GM06990 (cell line): ENCODE data around the gene BCO1.
A peak's percentile ranks its signal among the peaks of the same experiment; 100 is the strongest.

Experiments used
- DNase-seq: peaks from one replicate; pipeline ENCODE4 v3.0.0-alpha.2; 2011; ENCODE audit not compliant: insufficient read length; ENCODE audit errors: extremely low read depth
- H3K27me3 ChIP-seq: replicated peaks from 2 replicates; pipeline ENCODE4 v1.6.0; 2011; ENCODE audit warnings: low read length; ENCODE audit not compliant: control insufficient read depth, insufficient read depth
- H3K36me3 ChIP-seq: 2 replicates; pipeline ENCODE4 v1.5.1; 2011; ENCODE audit warnings: low read length; ENCODE audit not compliant: control insufficient read depth, insufficient read depth
- H3K4me3 ChIP-seq: replicated peaks from 2 replicates; pipeline ENCODE4 v1.5.1; 2011; ENCODE audit warnings: low read depth, mild to moderate bottlenecking, control low read depth, low read length
- TF ChIP-seq, protein P1 (sequence below): IDR thresholded peaks from 2 replicates; pipeline ENCODE4 v1.5.1; 2011; ENCODE audit warnings: low read length, control low read depth, mild to moderate bottlenecking, inconsistent platforms; ENCODE audit not compliant: insufficient read depth, poor library complexity, severe bottlenecking

BCO1 gene

DNA sequence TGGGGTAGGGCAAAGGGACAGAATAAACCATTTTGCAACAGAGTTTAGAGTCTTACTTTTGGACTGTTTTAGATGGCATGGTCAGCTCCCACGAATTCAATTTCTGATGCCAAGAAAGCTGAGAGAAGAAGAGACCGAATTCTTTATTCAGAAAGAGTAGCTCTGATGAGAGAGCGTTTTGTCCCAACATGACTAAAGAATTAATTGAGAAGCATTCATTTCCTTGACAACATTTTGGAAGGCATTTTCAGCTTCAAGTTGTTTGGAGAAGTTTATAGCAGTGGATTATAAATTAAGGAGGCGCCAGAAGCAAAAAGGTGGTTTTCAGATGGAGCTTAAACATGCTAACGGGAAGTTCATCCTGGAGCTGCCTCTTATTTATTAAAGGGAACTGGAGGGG, 88.5 kb downstream of the BCO1 start:
- TF ChIP-seq, protein P1, sequence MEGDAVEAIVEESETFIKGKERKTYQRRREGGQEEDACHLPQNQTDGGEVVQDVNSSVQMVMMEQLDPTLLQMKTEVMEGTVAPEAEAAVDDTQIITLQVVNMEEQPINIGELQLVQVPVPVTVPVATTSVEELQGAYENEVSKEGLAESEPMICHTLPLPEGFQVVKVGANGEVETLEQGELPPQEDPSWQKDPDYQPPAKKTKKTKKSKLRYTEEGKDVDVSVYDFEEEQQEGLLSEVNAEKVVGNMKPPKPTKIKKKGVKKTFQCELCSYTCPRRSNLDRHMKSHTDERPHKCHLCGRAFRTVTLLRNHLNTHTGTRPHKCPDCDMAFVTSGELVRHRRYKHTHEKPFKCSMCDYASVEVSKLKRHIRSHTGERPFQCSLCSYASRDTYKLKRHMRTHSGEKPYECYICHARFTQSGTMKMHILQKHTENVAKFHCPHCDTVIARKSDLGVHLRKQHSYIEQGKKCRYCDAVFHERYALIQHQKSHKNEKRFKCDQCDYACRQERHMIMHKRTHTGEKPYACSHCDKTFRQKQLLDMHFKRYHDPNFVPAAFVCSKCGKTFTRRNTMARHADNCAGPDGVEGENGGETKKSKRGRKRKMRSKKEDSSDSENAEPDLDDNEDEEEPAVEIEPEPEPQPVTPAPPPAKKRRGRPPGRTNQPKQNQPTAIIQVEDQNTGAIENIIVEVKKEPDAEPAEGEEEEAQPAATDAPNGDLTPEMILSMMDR: no peak
- H3K4me3 ChIP-seq: no peak overlapping the region
- no peaks in the 10 kb centered on the region for H3K36me3 ChIP-seq
- no peak for DNase-seq
- H3K27me3 ChIP-seq: no peaks in the 10 kb centered on the region

DNA sequence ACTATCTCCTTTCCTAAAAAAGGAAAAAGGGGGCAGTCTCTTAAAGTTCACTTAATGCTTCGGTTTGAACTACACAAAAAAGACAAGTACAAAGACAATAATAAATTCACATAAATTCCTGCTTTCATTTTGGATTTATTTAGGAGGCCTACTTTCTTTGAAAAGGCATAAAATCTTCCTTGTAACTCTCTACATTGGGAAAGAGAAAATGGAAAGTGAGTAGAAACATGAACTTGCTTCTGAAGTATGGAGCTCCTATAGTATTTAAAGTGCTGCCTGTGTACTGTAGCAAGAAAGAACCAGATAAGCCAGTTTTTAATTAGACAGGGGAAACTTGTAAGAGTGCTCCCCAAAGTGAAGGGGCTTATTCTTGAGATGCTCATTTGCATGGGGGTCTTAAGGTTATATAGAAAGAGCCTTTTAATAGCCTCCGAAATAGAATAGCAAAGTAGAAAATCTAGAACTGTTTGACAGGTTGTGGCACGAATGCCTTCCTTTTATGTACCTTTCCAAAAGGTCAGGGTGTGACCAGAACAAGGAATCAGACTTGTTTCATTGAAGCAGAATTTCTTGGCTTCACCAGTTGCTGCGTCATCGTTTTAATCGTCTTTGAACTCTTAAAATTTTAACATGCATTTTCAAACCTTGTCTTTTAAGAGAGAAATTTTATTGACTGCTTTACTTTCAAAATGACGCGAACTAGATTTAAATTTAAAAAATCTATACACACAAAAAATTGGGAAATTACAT, 89.1 kb downstream of the BCO1 start:
- Histone ChIP-seq H3K27me3 (no peaks in the 10 kb centered on the region), H3K4me3 (no peak overlapping the region), H3K36me3 (no peaks in the 10 kb centered on the region)
- no peak for DNase-seq
- TF ChIP-seq, protein P1: no peak

DNA sequence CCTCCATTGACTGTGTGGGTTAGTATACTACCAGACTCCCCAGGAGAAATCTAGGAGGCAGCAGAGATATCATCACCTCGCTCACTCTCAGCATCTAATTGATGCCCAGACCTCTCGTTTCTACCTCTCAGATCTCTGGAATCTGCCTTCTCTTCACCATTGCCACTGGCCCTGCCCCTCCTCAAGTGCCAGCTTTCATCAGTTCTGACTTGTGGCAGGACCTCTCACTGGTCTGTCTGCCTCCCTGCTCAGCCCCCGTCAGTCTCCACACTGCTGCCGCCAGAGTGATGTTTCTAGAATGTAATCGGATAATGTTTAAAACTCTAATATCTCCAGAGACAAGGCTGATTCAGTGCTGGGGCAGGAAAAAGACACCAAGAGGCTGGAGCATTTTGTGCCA, 91.5 kb downstream of the BCO1 start:
- DNase-seq: no peak
- H3K27me3 ChIP-seq: no peaks in the 10 kb centered on the region
- TF ChIP-seq, protein P1: no peak
- H3K4me3 ChIP-seq: no peak overlapping the region
- H3K36me3 ChIP-seq: no peaks in the 10 kb centered on the region

DNA sequence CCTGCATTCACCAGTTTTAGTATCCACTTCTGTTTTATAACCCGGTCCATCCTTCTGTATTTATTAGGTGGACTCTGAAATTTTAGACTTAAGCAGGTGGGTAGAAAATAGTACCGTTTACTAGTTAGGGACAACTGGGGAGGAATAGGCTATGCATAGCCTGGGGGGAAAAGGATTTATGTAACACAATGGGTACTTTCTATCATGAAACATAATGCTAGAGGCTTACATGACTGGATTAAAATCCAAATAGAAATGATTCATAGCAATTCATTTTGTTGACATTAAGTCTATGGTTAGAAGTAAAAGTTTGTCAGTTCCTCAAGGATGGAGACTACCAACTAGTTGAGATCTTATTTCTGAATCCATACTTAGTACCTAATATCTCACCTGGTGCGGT, 94.9 kb downstream of the BCO1 start:
- Histone ChIP-seq H3K36me3 (no peaks in the 10 kb centered on the region), H3K4me3 (no peak overlapping the region), H3K27me3 (no peaks in the 10 kb centered on the region)
- no peak for DNase-seq
- TF ChIP-seq, protein P1: no peak

DNA sequence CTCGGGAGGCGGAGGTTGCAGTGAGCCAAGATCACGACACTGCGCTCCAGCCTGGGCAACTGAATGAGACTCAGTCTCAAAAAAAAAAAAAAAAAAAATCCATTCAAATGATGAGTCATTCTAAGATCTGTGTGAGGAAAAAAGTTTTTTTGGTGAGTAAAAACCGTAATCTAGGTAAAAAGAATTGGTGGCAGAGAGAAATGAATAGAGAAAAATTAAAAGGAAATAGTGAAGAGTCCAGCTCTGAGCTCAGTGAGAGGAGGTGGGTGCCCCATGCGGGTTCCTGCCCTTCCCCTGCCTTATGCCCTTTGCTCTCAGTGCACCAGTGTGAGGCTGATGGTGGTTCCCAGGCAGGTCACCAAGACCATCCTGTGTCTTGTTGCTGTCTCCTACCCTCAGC, 97.2 kb downstream of the BCO1 start:
- no peak overlapping the region for H3K4me3 ChIP-seq
- no peaks in the 10 kb centered on the region for H3K36me3 ChIP-seq
- no peaks in the 10 kb centered on the region for H3K27me3 ChIP-seq
- peak; percentile 6 for DNase-seq
- TF ChIP-seq, protein P1: no peak

DNA sequence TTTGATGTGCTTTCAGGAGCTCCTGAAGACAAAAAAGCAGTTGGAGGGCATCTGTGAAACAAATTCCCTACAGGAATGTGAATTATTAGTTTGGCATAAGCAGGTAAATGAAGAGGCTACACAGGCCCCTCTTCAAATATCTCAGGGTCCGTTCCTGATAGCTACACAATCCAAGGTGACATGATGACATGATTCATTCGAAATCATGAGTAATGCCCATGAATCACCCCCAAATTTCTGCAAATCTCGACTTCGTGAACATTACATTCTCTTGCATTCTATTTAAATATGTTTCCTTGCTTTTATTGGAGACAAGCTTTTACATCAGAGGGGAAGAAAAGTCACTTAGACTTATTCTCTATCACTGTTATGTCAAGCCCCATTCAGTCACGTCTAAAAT, 98.6 kb downstream of the BCO1 start:
- Histone ChIP-seq H3K4me3 (no peak overlapping the region), H3K36me3 (no peaks in the 10 kb centered on the region), H3K27me3 (no peaks in the 10 kb centered on the region)
- DNase-seq: no peak
- TF ChIP-seq, protein P1: no peak
